GM23338 (cell line): ENCODE measurements around the gene DDI2. TPM values are rescaled to one million over a fixed set of nuclear protein-coding genes. Genes with fewer than 3 reads are reported as not detected.

Experiments
- ATAC-seq: fragments of 200-7000 bp; cut with Tn5 transposase; 3 replicates; pipeline ENCODE4 v1.9.1; 2020
- DNase-seq: peaks from one replicate; pipeline ENCODE4 v3.0.0-alpha.2; 2015; ENCODE audit warnings: low spot score
- H2AFZ ChIP-seq: fragments of 200-600 bp; sonication (generic); 2 replicates; pipeline ENCODE4 v1.8.0; 2016; ENCODE audit warnings: antibody characterized with exemption, mild to moderate bottlenecking, moderate library complexity
- H3F3A ChIP-seq: fragments of 200-600 bp; sonication (generic); replicated peaks from 2 replicates; pipeline ENCODE4 v1.8.0; 2017; ENCODE audit warnings: antibody characterized with exemption, mixed run types, low read depth
- H3K27ac ChIP-seq: fragments of 200-600 bp; sonication (generic); 2 replicates; pipeline ENCODE4 v1.6.1; 2016; ENCODE audit warnings: low read depth
- H3K27me3 ChIP-seq: fragments of 200-600 bp; sonication (generic); 2 replicates; pipeline ENCODE4 v1.8.0; 2016; ENCODE audit warnings: mild to moderate bottlenecking, mixed run types, moderate library complexity; ENCODE audit not compliant: insufficient read depth
- H3K36me3 ChIP-seq: fragments of 200-600 bp; sonication (generic); 2 replicates; pipeline ENCODE4 v1.8.0; 2016; ENCODE audit warnings: mild to moderate bottlenecking; ENCODE audit not compliant: insufficient read depth
- H3K4me1 ChIP-seq: fragments of 200-600 bp; sonication (generic); 2 replicates; pipeline ENCODE4 v1.8.0; 2016; ENCODE audit warnings: mild to moderate bottlenecking, moderate library complexity; ENCODE audit not compliant: insufficient read depth
- H3K4me2 ChIP-seq: fragments of 200-600 bp; sonication (generic); 2 replicates; pipeline ENCODE4 v1.7.1; 2017; ENCODE audit warnings: mixed run types
- H3K4me3 ChIP-seq: fragments of 200-600 bp; sonication (generic); 2 replicates; pipeline ENCODE4 v1.6.1; 2016; ENCODE audit warnings: mixed run types
- H3K79me2 ChIP-seq: fragments of 200-600 bp; sonication (generic); replicated peaks from 2 replicates; pipeline ENCODE4 v1.8.0; 2017; ENCODE audit warnings: mild to moderate bottlenecking; ENCODE audit not compliant: insufficient read depth
- H3K9me2 ChIP-seq: fragments of 200-600 bp; sonication (generic); 2 replicates; pipeline ENCODE4 v1.8.0; 2017; ENCODE audit not compliant: insufficient read depth
- H4K20me1 ChIP-seq: fragments of 200-600 bp; sonication (generic); replicated peaks from 2 replicates; pipeline ENCODE4 v1.8.0; 2017; ENCODE audit warnings: mild to moderate bottlenecking; ENCODE audit not compliant: insufficient read depth
- H3K27ac Mint-ChIP-seq: 2 replicates; pipeline ENCODE4 v1.8.0; 2020; ENCODE audit warnings: inconsistent platforms, mild to moderate bottlenecking, moderate library complexity, mixed read lengths
- H3K27me3 Mint-ChIP-seq: 3 replicates; pipeline ENCODE4 v1.8.0; 2022; ENCODE audit warnings: low read depth, mild to moderate bottlenecking, moderate library complexity, mixed read lengths, inconsistent platforms; ENCODE audit not compliant: insufficient read depth, poor library complexity
- H3K36me3 Mint-ChIP-seq: 3 replicates; pipeline ENCODE4 v1.8.0; 2021; ENCODE audit warnings: low read depth, mild to moderate bottlenecking, inconsistent platforms, moderate library complexity, mixed read lengths
- H3K4me1 Mint-ChIP-seq: 3 replicates; pipeline ENCODE4 v1.8.0; 2020; ENCODE audit warnings: mild to moderate bottlenecking, inconsistent platforms, mixed read lengths
- H3K4me3 Mint-ChIP-seq: 3 replicates; pipeline ENCODE4 v1.8.0; 2021; ENCODE audit warnings: moderate library complexity, mild to moderate bottlenecking, inconsistent platforms, mixed read lengths
- H3K9me3 Mint-ChIP-seq: 3 replicates; pipeline ENCODE4 v1.8.0; 2020; ENCODE audit warnings: moderate library complexity, mild to moderate bottlenecking, inconsistent platforms, mixed read lengths
- CREB1 ChIP-seq: fragments of 250-450 bp; sonication (Bioruptor Pico); IDR thresholded peaks from 2 replicates; pipeline ENCODE4 v1.5.0; 2020; ENCODE audit warnings: low read depth, mild to moderate bottlenecking, moderate library complexity
- CTCF ChIP-seq, 2 experiments: fragments of 200-600 bp in 1 of 2; sonication (generic) in 1 of 2; conservative IDR thresholded peaks; 2 replicates each; pipeline versions ENCODE4 v1.5.1 to v1.6.1; 2016 to 2017; ENCODE audit warnings: antibody characterized with exemption in 2 of 2, low read depth in 2 of 2, mild to moderate bottlenecking in 2 of 2, moderate library complexity in 1 of 2
- EZH2 ChIP-seq: fragments of 200-600 bp; sonication (generic); IDR thresholded peaks from one replicate; pipeline ENCODE4 v1.8.0; 2017; ENCODE audit warnings: antibody characterized with exemption, mild to moderate bottlenecking, low read depth; ENCODE audit not compliant: unreplicated experiment
- EZH2phosphoT487 ChIP-seq: fragments of 200-600 bp; sonication (generic); IDR thresholded peaks from one replicate; pipeline ENCODE4 v1.8.1; 2018; ENCODE audit warnings: antibody characterized with exemption; ENCODE audit not compliant: unreplicated experiment
- JUNB ChIP-seq: IDR thresholded peaks from one replicate; pipeline ENCODE4 v1.6.1; 2016; ENCODE audit warnings: antibody characterized with exemption; ENCODE audit not compliant: unreplicated experiment
- NANOG ChIP-seq: IDR thresholded peaks from 2 replicates; pipeline ENCODE4 v1.6.1; 2016; ENCODE audit warnings: antibody characterized with exemption, borderline replicate concordance
- ZNF331 ChIP-seq: fragments of 250-450 bp; sonication (Bioruptor Pico); IDR thresholded peaks from 2 replicates; pipeline ENCODE4 v1.5.0; 2020; ENCODE audit warnings: low read depth, mild to moderate bottlenecking, moderate library complexity
- ZNF462 ChIP-seq: fragments of 250-450 bp; sonication (Bioruptor Pico); IDR thresholded peaks from 2 replicates; pipeline ENCODE4 v1.5.0; 2020; ENCODE audit warnings: mild to moderate bottlenecking, moderate library complexity
- polyA plus RNA-seq: library from polyadenylated mRNA; unstranded; fragments of >200 nt; fragmentation: Nextera tagmentation; extraction: Ambion mirVana; gene quantifications from 2 replicates; pipeline ENCODE4 v1.2.1, GENCODE V29; 2016
- total RNA-seq: library from RNA; depleted of rRNA; stranded (reverse); fragments of >200 nt; shearing (Covaris generic); gene quantifications from 2 replicates; pipeline ENCODE4 v1.2.3, GENCODE V29; 2014

DDI2 gene
- total and polyA plus RNA-seq, 2 experiments from 2014 or later, result 8.0 to 43.3 TPM

GRCh38 chr1:15671430-15671829 lies 54.2 kb downstream of the DDI2 start (continued):
- TF ChIP-seq ZNF462 (CRISPR knock-in tag) (no peak), JUNB (no peak), ZNF331 (no peak)

GRCh38 chr1:15674386-15675159 lies 57.3 kb downstream of the DDI2 start:
- Mint-ChIP-seq H3K36me3 (peaks cover 7% of the 10 kb centered on the region; the same call in 1 of the 3 replicates), H3K9me3 (peaks cover 19% of the 10 kb centered on the region), H3K27me3 (peaks cover 11% of the 10 kb centered on the region), H3K27ac (no peak overlapping the region), H3K4me1 (peaks cover 3% of the 10 kb centered on the region; the same call in 1 of the 3 replicates), H3K4me3 (no peak overlapping the region)
- H3K4me2 ChIP-seq, result no peak overlapping the region
- no peaks in the 10 kb centered on the region for H3K79me2 ChIP-seq
- H3K9me2 ChIP-seq, result no peaks in the 10 kb centered on the region
- H3K27ac ChIP-seq, result no peak overlapping the region
- no peaks in the 10 kb centered on the region for H3K4me1 ChIP-seq
- no peaks in the 10 kb centered on the region for H3K27me3 ChIP-seq
- no peak overlapping the region for H3K4me3 ChIP-seq
- no peaks in the 10 kb centered on the region for H3K36me3 ChIP-seq
- H2AFZ ChIP-seq, result no peak overlapping the region
- ATAC-seq, result no peak
- 0 out of 2 replicates have a peak, but pooled peaks cover 2% of the 10 kb centered on the region for H3F3A ChIP-seq
- H4K20me1 ChIP-seq, result no peaks in the 10 kb centered on the region; the same call in 1 of the 2 replicates
- no peak for DNase-seq
- TF ChIP-seq CTCF (conservative IDR thresholded peaks at IDR 0.05; ENCODE audit: low read depth in 2 of 2), result no peak
- TF ChIP-seq EZH2phosphoT487, result no peak
- TF ChIP-seq CREB1 (CRISPR knock-in tag), result no peak
- no peak for TF ChIP-seq NANOG
- TF ChIP-seq EZH2, result no peak
- TF ChIP-seq ZNF331, result no peak
